Measurements from ENCODE around the gene MLYCD. TPM values are rescaled to one million over a fixed set of nuclear protein-coding genes. Genes with fewer than 3 reads are reported as not detected.
"Not testable (repeated sequence)": the region's sequence is repeated elsewhere in the genome, so short reads cannot be mapped to it uniquely, and the experiment has no call there.

MLYCD gene
- polyA plus RNA-seq, 4 donors, result 2.1 to 5.9 (median 4.1) TPM

- DNase-seq (ENCODE audit: low read depth in 4 of 4, low spot score in 3 of 4), result no peak
These were observed 39.3 kb downstream of the MLYCD start for GRCh38 chr16:83937922-83938885.

GRCh38 chr16:83939266-83939855, 40.4 kb downstream of the MLYCD start:
- no peak for DNase-seq (ENCODE audit: low read depth in 4 of 4, low spot score in 3 of 4)

- DNase-seq (ENCODE audit: low read depth in 4 of 4, low spot score in 3 of 4), result no peak
These were observed 41.2 kb downstream of the MLYCD start for GRCh38 chr16:83940119-83940518.

- DNase-seq (ENCODE audit: low read depth in 4 of 4, low spot score in 3 of 4), result no peak
These were observed 41.9 kb downstream of the MLYCD start for GRCh38 chr16:83940630-83941378.

- not testable (repeated sequence) for DNase-seq (ENCODE audit: low read depth in 4 of 4, low spot score in 3 of 4)
These were observed 42.6 kb downstream of the MLYCD start for GRCh38 chr16:83941546-83941945.

- no peak for DNase-seq (ENCODE audit: low read depth in 4 of 4, low spot score in 3 of 4)
These were observed 43.2 kb downstream of the MLYCD start for GRCh38 chr16:83942074-83942473.

- DNase-seq (ENCODE audit: low read depth in 4 of 4, low spot score in 3 of 4), result no peak
These were observed 44.0 kb downstream of the MLYCD start for GRCh38 chr16:83942815-83943515.

GRCh38 chr16:83943516-83944050, 44.7 kb downstream of the MLYCD start:
- DNase-seq (ENCODE audit: low read depth in 4 of 4, low spot score in 3 of 4), result no peak

GRCh38 chr16:83945587-83945986, 46.7 kb downstream of the MLYCD start:
- no peak for DNase-seq (ENCODE audit: low read depth in 4 of 4, low spot score in 3 of 4)

- DNase-seq (ENCODE audit: low read depth in 4 of 4, low spot score in 3 of 4), result no peak
These were observed 47.4 kb downstream of the MLYCD start for GRCh38 chr16:83946154-83946780.

GRCh38 chr16:83946781-83947566, 48.1 kb downstream of the MLYCD start:
- no peak for DNase-seq (ENCODE audit: low read depth in 4 of 4, low spot score in 3 of 4)

- DNase-seq (ENCODE audit: low read depth in 4 of 4, low spot score in 3 of 4), result no peak
These were observed 48.8 kb downstream of the MLYCD start for GRCh38 chr16:83947642-83948234.

GRCh38 chr16:83948914-83949723, 50.2 kb downstream of the MLYCD start:
- no peak for DNase-seq (ENCODE audit: low read depth in 4 of 4, low spot score in 3 of 4)

GRCh38 chr16:83949724-83950001, 50.7 kb downstream of the MLYCD start:
- DNase-seq (ENCODE audit: low read depth in 4 of 4, low spot score in 3 of 4), result no peak

- DNase-seq (ENCODE audit: low read depth in 4 of 4, low spot score in 3 of 4), result not testable (repeated sequence)
These were observed 52.0 kb downstream of the MLYCD start for GRCh38 chr16:83950862-83951399.

- no peak for DNase-seq (ENCODE audit: low read depth in 4 of 4, low spot score in 3 of 4)
These were observed 52.6 kb downstream of the MLYCD start for GRCh38 chr16:83951544-83951943.

- no peak for DNase-seq (ENCODE audit: low read depth in 4 of 4, low spot score in 3 of 4)
These were observed 53.6 kb downstream of the MLYCD start for GRCh38 chr16:83952587-83952939.

Measured in left renal pelvis (tissue), 4 donors.